ENCODE data around the gene FUT8. TPM values are rescaled to one million over a fixed set of nuclear protein-coding genes. Genes with fewer than 3 reads are reported as not detected.

The FUT8 gene
- total and polyA plus RNA-seq, 2 experiments from 2014 or later = 17.4 to 35.4 TPM

DNA sequence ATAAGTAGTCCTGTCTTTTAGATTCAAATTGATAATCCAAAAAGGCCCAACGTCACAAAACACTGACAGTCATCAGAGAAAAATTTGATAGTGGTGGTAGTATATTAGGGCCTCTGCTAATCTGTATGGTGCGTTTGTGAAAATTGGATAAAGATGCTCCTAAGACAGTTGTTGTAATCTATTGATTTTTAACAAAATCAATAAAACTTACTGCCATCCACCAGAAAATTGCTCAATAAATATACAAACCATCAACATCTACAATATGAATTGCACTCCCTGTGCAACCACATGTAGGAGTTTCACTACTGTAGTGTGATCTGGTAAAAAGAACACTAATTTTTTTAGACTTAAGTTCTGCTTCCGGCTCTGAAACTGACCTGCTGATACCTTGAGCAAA lies 336.8 kb downstream of the FUT8 start:
- H3K9me3 ChIP-seq (ENCODE audit: low read depth) = no peaks in the 10 kb centered on the region
- H3K4me3 ChIP-seq = no peak overlapping the region
- H3K27ac ChIP-seq = no peak overlapping the region
- H3K4me1 ChIP-seq (ENCODE audit: low read depth) = peaks cover 9% of the 10 kb centered on the region
- no peak for DNase-seq (ENCODE audit: low read depth in 1 of 2, low spot score in 1 of 2)
- H3K36me3 ChIP-seq = no peaks in the 10 kb centered on the region
- peaks cover 2% of the 10 kb centered on the region for H3K27me3 ChIP-seq
- TF ChIP-seq, protein P1, sequence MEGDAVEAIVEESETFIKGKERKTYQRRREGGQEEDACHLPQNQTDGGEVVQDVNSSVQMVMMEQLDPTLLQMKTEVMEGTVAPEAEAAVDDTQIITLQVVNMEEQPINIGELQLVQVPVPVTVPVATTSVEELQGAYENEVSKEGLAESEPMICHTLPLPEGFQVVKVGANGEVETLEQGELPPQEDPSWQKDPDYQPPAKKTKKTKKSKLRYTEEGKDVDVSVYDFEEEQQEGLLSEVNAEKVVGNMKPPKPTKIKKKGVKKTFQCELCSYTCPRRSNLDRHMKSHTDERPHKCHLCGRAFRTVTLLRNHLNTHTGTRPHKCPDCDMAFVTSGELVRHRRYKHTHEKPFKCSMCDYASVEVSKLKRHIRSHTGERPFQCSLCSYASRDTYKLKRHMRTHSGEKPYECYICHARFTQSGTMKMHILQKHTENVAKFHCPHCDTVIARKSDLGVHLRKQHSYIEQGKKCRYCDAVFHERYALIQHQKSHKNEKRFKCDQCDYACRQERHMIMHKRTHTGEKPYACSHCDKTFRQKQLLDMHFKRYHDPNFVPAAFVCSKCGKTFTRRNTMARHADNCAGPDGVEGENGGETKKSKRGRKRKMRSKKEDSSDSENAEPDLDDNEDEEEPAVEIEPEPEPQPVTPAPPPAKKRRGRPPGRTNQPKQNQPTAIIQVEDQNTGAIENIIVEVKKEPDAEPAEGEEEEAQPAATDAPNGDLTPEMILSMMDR (IDR thresholded peaks at IDR 0.05; ENCODE audit: low read depth, low read length) = no peak

DNA sequence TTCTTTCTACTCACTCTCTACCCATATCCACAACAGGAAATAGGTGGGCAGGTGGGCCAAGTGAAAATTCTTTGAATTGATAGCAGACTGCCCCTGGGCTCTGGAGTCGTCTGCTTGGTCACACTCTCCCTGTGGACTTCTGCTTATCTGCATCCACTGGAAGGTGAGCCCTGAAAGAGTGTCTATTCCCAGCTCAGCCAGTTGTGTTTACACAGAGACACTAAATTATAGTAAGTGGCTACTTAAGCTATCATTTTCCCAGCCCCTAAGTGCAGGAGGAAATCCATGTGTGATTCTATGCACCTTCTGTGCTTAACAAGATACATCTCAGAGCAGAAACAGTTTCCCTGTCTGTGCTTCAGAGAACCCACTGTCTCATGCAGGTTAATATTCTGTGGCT lies 338.4 kb downstream of the FUT8 start:
- peaks cover 9% of the 10 kb centered on the region for H3K4me1 ChIP-seq (ENCODE audit: low read depth)
- no peak overlapping the region for H3K4me3 ChIP-seq
- H3K36me3 ChIP-seq = no peaks in the 10 kb centered on the region
- peak in 1 of 2 donors; percentile 40 for DNase-seq (ENCODE audit: low read depth in 1 of 2, low spot score in 1 of 2)
- no peaks in the 10 kb centered on the region for H3K9me3 ChIP-seq (ENCODE audit: low read depth)
- TF ChIP-seq, protein P1 (IDR thresholded peaks at IDR 0.05; ENCODE audit: low read depth, low read length) = no peak
- H3K27me3 ChIP-seq = peaks cover 8% of the 10 kb centered on the region
- no peak overlapping the region for H3K27ac ChIP-seq

DNA sequence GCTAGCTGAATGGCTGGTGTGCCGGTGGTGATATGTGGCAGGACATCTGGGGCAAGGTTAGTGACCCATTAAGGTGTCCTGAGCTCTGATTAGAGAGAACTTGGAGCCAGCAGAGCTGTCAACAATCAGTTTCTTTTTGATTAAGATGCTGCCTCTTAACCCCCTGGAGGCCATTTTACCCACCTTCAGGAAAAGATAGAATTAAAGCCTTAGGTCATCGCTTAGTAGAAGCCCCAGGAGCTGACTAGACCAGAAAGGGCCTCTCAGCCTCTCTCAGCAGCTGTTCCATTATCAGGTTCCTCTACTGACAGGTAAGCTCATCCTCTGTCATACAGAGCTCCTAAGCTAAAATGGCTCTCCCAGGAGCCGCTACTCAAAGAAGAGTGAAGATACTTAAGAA lies 339.0 kb downstream of the FUT8 start:
- Histone ChIP-seq H3K4me1 (ENCODE audit: low read depth) (peaks cover 9% of the 10 kb centered on the region), H3K4me3 (no peak overlapping the region), H3K27ac (no peak overlapping the region), H3K9me3 (ENCODE audit: low read depth) (no peaks in the 10 kb centered on the region), H3K36me3 (no peaks in the 10 kb centered on the region), H3K27me3 (peaks cover 8% of the 10 kb centered on the region)
- no peak for DNase-seq (ENCODE audit: low read depth in 1 of 2, low spot score in 1 of 2)
- TF ChIP-seq, protein P1 (IDR thresholded peaks at IDR 0.05; ENCODE audit: low read depth, low read length) = no peak

DNA sequence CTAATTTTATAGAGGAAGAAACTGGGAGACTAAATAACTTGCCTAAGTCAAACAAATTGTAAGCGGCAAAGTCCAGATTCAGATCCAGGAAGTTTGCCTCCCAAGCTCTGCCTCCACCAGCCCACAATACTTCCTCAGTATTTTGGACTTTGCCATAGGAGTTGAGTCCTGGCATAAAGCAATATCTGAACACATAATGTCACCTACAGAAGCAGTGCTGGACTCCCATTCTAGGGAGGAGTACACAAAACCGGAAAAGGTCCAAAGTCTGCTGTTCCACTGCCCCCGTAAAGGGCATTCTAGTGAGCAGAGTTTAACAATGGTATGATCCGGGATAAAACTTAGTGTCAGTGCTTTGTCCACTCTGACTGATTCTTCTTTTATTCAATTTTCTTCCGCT lies 340.5 kb downstream of the FUT8 start:
- H3K4me3 ChIP-seq = no peak overlapping the region
- H3K4me1 ChIP-seq (ENCODE audit: low read depth) = peaks cover 9% of the 10 kb centered on the region
- no peaks in the 10 kb centered on the region for H3K36me3 ChIP-seq
- no peaks in the 10 kb centered on the region for H3K9me3 ChIP-seq (ENCODE audit: low read depth)
- peaks cover 8% of the 10 kb centered on the region for H3K27me3 ChIP-seq
- TF ChIP-seq, protein P1 (IDR thresholded peaks at IDR 0.05; ENCODE audit: low read depth, low read length) = no peak
- no peak for DNase-seq (ENCODE audit: low read depth in 1 of 2, low spot score in 1 of 2)
- H3K27ac ChIP-seq = no peak overlapping the region

DNA sequence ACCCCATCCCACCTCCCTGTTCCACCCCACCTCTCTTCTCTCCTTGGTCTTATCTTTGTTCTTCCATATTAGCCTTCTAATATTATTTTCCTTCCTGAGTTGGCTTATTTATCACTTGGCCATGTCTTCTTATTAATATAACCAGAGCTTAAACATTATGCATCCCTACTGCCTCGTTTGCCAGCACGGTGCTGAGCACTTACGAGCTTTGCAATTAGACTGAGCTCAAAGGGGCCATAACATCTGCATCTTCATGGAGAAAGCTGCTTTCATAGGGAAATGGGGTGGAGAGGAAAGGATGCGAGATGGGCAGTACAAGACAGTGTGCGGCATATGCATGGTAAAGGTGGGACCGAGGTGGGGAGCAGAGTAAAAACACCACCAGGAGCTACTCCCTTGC lies 342.8 kb downstream of the FUT8 start:
- TF ChIP-seq, protein P1 (IDR thresholded peaks at IDR 0.05; ENCODE audit: low read depth, low read length) = no peak
- H3K27me3 ChIP-seq = peaks cover 8% of the 10 kb centered on the region
- H3K4me1 ChIP-seq (ENCODE audit: low read depth) = peaks cover 9% of the 10 kb centered on the region
- H3K36me3 ChIP-seq = no peaks in the 10 kb centered on the region
- H3K9me3 ChIP-seq (ENCODE audit: low read depth) = no peaks in the 10 kb centered on the region
- H3K27ac ChIP-seq = no peak overlapping the region
- DNase-seq (ENCODE audit: low read depth in 1 of 2, low spot score in 1 of 2) = no peak
- no peak overlapping the region for H3K4me3 ChIP-seq

DNA sequence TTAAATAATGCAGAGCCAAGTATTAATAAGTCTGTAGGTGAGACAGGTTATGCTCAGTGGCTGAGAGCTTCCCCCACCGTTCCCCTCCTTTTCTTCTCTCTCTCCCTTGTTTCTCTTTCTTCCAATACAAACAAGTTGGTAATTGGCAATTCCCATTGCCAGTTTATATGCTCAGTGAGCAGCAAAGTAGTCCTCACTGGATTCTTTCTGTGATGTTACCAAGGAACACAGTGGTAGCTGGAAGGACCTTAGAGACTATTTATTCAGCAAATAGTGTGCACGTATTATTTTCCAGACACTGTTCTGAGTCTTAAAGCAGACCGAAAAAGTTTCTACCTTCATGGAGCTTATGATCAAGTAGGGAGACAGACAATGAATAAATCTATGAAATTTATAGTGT lies 344.4 kb downstream of the FUT8 start:
- TF ChIP-seq, protein P1 (IDR thresholded peaks at IDR 0.05; ENCODE audit: low read depth, low read length) = no peak
- Histone ChIP-seq H3K9me3 (ENCODE audit: low read depth) (no peaks in the 10 kb centered on the region), H3K27me3 (peaks cover 8% of the 10 kb centered on the region), H3K36me3 (no peaks in the 10 kb centered on the region), H3K4me3 (no peak overlapping the region), H3K4me1 (ENCODE audit: low read depth) (no peaks in the 10 kb centered on the region), H3K27ac (no peak overlapping the region)
- no peak for DNase-seq (ENCODE audit: low read depth in 1 of 2, low spot score in 1 of 2)

Measured in cardiac muscle cell (in vitro differentiated cells and primary cell).